GM21619 (cell line): ENCODE data around the gene XXYLT1.
"Not testable (repeated sequence)": the region's sequence is repeated elsewhere in the genome, so short reads cannot be mapped to it uniquely, and the experiment has no call there.

Experiments
- ATAC-seq: cut with Tn5 transposase; IDR thresholded peaks from one replicate; pipeline ENCODE4 v1.9.1; 2021; ENCODE audit not compliant: unreplicated experiment

XXYLT1 gene

GRCh38 chr3:195230244-195230643 is 40.7 kb downstream of the XXYLT1 start:
- ATAC-seq = no peak

GRCh38 chr3:195228886-195229285 is 42.1 kb downstream of the XXYLT1 start:
- not testable (repeated sequence) for ATAC-seq

- no peak for ATAC-seq
These were observed 43.1 kb downstream of the XXYLT1 start for GRCh38 chr3:195227871-195228270.

GRCh38 chr3:195226900-195227447 is 44.0 kb downstream of the XXYLT1 start:
- no peak for ATAC-seq

GRCh38 chr3:195226445-195226844 is 44.5 kb downstream of the XXYLT1 start:
- ATAC-seq = no peak

- no peak for ATAC-seq
These were observed 45.9 kb downstream of the XXYLT1 start for GRCh38 chr3:195224980-195225580.

GRCh38 chr3:195224156-195224979 is 46.6 kb downstream of the XXYLT1 start:
- no peak for ATAC-seq

GRCh38 chr3:195221876-195222617 is 48.9 kb downstream of the XXYLT1 start:
- ATAC-seq = no peak

- no peak for ATAC-seq
These were observed 49.7 kb downstream of the XXYLT1 start for GRCh38 chr3:195221015-195221853.

GRCh38 chr3:195219351-195220230 is 51.4 kb downstream of the XXYLT1 start:
- no peak for ATAC-seq

GRCh38 chr3:195218331-195218730 is 52.6 kb downstream of the XXYLT1 start:
- not testable (repeated sequence) for ATAC-seq

- ATAC-seq = not testable (repeated sequence)
These were observed 55.4 kb downstream of the XXYLT1 start for GRCh38 chr3:195215576-195215975.

GRCh38 chr3:195214381-195214780 is 56.6 kb downstream of the XXYLT1 start:
- ATAC-seq = no peak

GRCh38 chr3:195213639-195214315 is 57.2 kb downstream of the XXYLT1 start:
- ATAC-seq = no peak

GRCh38 chr3:195212749-195213375 is 58.1 kb downstream of the XXYLT1 start:
- no peak for ATAC-seq

GRCh38 chr3:195212033-195212748 is 58.8 kb downstream of the XXYLT1 start:
- no peak for ATAC-seq

- no peak for ATAC-seq
These were observed 60.5 kb downstream of the XXYLT1 start for GRCh38 chr3:195210266-195210973.
